Mesenchymal stem cell (in vitro differentiated cells and primary cell): ENCODE data around the gene TRIM37.

Experiments used
- DNase-seq: peaks from one replicate; pipeline ENCODE4 v3.0.0-alpha.2; 2013
- H2AFZ ChIP-seq: one replicate; pipeline ENCODE4 v1.6.1; 2013; ENCODE audit warnings: low read depth, mild to moderate bottlenecking, control low read depth, inconsistent platforms, low read length, moderate library complexity
- H2AK5ac ChIP-seq: 2 replicates; pipeline ENCODE4 v1.6.1; 2013; ENCODE audit warnings: low read length, moderate library complexity, mild to moderate bottlenecking, inconsistent platforms; ENCODE audit not compliant: severe bottlenecking
- H2BK120ac ChIP-seq: one replicate; pipeline ENCODE4 v1.6.1; 2013; ENCODE audit warnings: low read depth, mild to moderate bottlenecking, inconsistent platforms, low read length, moderate library complexity
- H2BK12ac ChIP-seq, 2 experiments: one replicate each; pipeline ENCODE4 v1.6.1; 2013; ENCODE audit warnings: inconsistent platforms in 2 of 2, low read length in 2 of 2, mild to moderate bottlenecking in 2 of 2, moderate library complexity in 2 of 2, control low read depth in 1 of 2
- H2BK15ac ChIP-seq: one replicate; pipeline ENCODE4 v1.6.1; 2013; ENCODE audit warnings: mild to moderate bottlenecking, low read depth, inconsistent platforms; ENCODE audit not compliant: poor library complexity, severe bottlenecking
- H2BK5ac ChIP-seq: 2 replicates; pipeline ENCODE4 v1.6.1; 2013; ENCODE audit warnings: low read depth, mild to moderate bottlenecking, low read length, control low read depth, inconsistent platforms; ENCODE audit not compliant: poor library complexity, severe bottlenecking
- H3K14ac ChIP-seq, 2 experiments: one replicate each; pipeline ENCODE4 v1.6.1; 2013; ENCODE audit warnings: inconsistent platforms in 2 of 2, low read length in 2 of 2, control low read depth in 1 of 2, mild to moderate bottlenecking in 1 of 2, moderate library complexity in 1 of 2
- H3K18ac ChIP-seq, 2 experiments: one replicate each; pipeline ENCODE4 v1.6.1; 2013; ENCODE audit warnings: inconsistent platforms in 2 of 2, low read length in 2 of 2, control low read depth in 1 of 2, low read depth in 1 of 2, mild to moderate bottlenecking in 1 of 2
- H3K23ac ChIP-seq, 2 experiments: one replicate each; pipeline ENCODE4 v1.6.1; 2013; ENCODE audit warnings: inconsistent platforms in 2 of 2, low read length in 2 of 2, mild to moderate bottlenecking in 2 of 2, moderate library complexity in 2 of 2, control low read depth in 1 of 2
- H3K27ac ChIP-seq: 2 replicates; pipeline ENCODE4 v1.5.1; 2013; ENCODE audit warnings: mild to moderate bottlenecking, moderate library complexity, low read length, control low read depth, inconsistent platforms; ENCODE audit not compliant: poor library complexity, severe bottlenecking
- H3K27me3 ChIP-seq, 2 experiments: 2 replicates each; pipeline versions ENCODE4 v1.6.1 to v1.7.0; 2013; ENCODE audit warnings: low read length in 2 of 2, mild to moderate bottlenecking in 2 of 2, moderate library complexity in 2 of 2, control low read depth in 1 of 2, inconsistent platforms in 1 of 2; ENCODE audit not compliant: control insufficient read depth in 1 of 2, insufficient read depth in 1 of 2
- H3K36me3 ChIP-seq, 2 experiments: 2 replicates each; pipeline versions ENCODE4 v1.6.1 to v1.7.0; 2013; ENCODE audit warnings: low read length in 2 of 2, control low read depth in 1 of 2, inconsistent platforms in 1 of 2, low read depth in 1 of 2, mild to moderate bottlenecking in 1 of 2; ENCODE audit not compliant: insufficient read depth in 2 of 2, control insufficient read depth in 1 of 2
- H3K4ac ChIP-seq, 2 experiments: one replicate each; pipeline ENCODE4 v1.6.1; 2013; ENCODE audit warnings: inconsistent platforms in 2 of 2, low read length in 2 of 2, mild to moderate bottlenecking in 2 of 2, moderate library complexity in 2 of 2, control low read depth in 1 of 2, low read depth in 1 of 2
- H3K4me1 ChIP-seq: 2 replicates; pipeline ENCODE4 v1.6.1; 2013; ENCODE audit warnings: low read depth, low read length, control low read depth; ENCODE audit not compliant: control insufficient read depth, insufficient read depth
- H3K4me2 ChIP-seq: 2 replicates; pipeline ENCODE4 v1.6.1; 2013; ENCODE audit warnings: low read length, mild to moderate bottlenecking, inconsistent platforms; ENCODE audit not compliant: poor library complexity, severe bottlenecking
- H3K4me3 ChIP-seq, 2 experiments: 2 replicates each; pipeline versions ENCODE4 v1.5.1 to v1.7.0; 2013; ENCODE audit warnings: low read length in 2 of 2, mild to moderate bottlenecking in 2 of 2, control low read depth in 1 of 2, low read depth in 1 of 2; ENCODE audit not compliant: insufficient read depth in 1 of 2
- H3K79me1 ChIP-seq: replicated peaks from 2 replicates; pipeline ENCODE4 v1.6.1; 2013; ENCODE audit warnings: mild to moderate bottlenecking, control low read depth, low read length, inconsistent platforms; ENCODE audit not compliant: poor library complexity, severe bottlenecking
- H3K9ac ChIP-seq: 2 replicates; pipeline ENCODE4 v1.7.0; 2013; ENCODE audit warnings: mild to moderate bottlenecking, low read length, moderate library complexity
- H3K9me3 ChIP-seq: 2 replicates; pipeline ENCODE4 v1.7.0; 2013; ENCODE audit warnings: mild to moderate bottlenecking, low read length; ENCODE audit not compliant: control insufficient read depth
- H4K8ac ChIP-seq: one replicate; pipeline ENCODE4 v1.6.1; 2013; ENCODE audit warnings: inconsistent platforms, mild to moderate bottlenecking, low read length, moderate library complexity
- H4K91ac ChIP-seq: one replicate; pipeline ENCODE4 v1.6.1; 2013; ENCODE audit warnings: mild to moderate bottlenecking, low read length, inconsistent platforms
- WGBS: methylation state at CpG from one replicate; pipeline ENCODE4 v1.1.7; 2013; ENCODE audit warnings: mixed read lengths; 5-methylcytosine and 5-hydroxymethylcytosine counted together

Gene TRIM37

DNA sequence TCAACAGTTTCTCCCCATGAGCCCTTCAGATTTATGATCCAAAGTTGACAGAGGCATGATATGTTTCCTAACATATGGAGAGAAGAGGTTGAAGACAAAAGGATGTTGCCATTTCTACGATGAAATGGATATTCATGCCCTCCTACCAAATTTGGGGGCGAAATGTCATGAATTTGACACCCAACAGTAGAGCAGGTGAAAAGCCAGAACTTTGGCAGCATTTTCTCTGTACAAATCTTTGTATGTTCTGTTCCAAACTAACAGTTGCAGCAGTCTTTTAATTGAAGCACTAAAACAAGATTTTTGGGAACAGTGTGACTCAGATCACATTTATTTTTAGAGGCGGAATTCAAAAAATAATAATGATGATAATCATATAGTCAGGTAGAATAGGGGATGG lies 130.1 kb downstream of the TRIM37 start:
- Histone ChIP-seq H2BK15ac (no peak overlapping the region), H3K36me3 (no peaks in the 10 kb centered on the region), H3K27ac (no peak overlapping the region), H3K9ac (no peak overlapping the region), H4K91ac (no peak overlapping the region), H2BK120ac (no peak overlapping the region), H3K79me1 (no peaks in the 10 kb centered on the region), H3K18ac (no peak overlapping the region), H3K4me2 (no peak overlapping the region), H2BK12ac (no peak overlapping the region), H2AFZ (no peak overlapping the region), H3K4ac (no peak overlapping the region), H3K27me3 (no peaks in the 10 kb centered on the region), H2AK5ac (no peak overlapping the region), H3K9me3 (no peaks in the 10 kb centered on the region), H3K14ac (no peak overlapping the region), H3K4me1 (no peaks in the 10 kb centered on the region), H3K4me3 (no peak overlapping the region), H2BK5ac (no peak overlapping the region), H4K8ac (no peak overlapping the region), H3K23ac (no peak overlapping the region)
- 76% methylated on average over 3 of the region's 3 CpGs for WGBS
- no peak for DNase-seq

DNA sequence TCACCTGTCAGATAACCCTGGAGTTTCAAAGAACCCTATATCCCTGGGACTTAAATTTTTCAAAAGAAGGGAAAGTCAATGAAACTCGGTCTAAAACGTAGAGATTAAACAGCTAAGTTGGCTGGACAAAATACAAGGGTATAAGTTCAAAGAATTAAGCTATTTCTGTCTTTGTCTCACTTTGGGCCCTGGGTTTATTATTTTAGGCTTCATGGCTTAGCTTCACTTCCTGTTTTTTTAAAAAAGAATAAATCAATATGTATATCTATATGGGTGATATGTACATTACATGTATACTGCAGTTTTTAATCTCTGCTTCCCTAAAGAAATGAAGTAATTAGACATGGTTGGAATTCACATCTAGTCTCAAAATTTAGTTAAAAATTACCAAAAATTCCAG lies 132.3 kb downstream of the TRIM37 start:
- no peak overlapping the region for H2BK120ac ChIP-seq
- H3K36me3 ChIP-seq, result no peaks in the 10 kb centered on the region
- no peak overlapping the region for H4K91ac ChIP-seq
- H2BK12ac ChIP-seq, result no peak overlapping the region
- no peak overlapping the region for H3K4ac ChIP-seq
- H3K79me1 ChIP-seq, result no peaks in the 10 kb centered on the region
- H3K14ac ChIP-seq, result no peak overlapping the region
- H2BK15ac ChIP-seq, result no peak overlapping the region
- no peaks in the 10 kb centered on the region for H3K4me1 ChIP-seq
- WGBS, result 86% methylated on average over 2 of the region's 2 CpGs
- no peaks in the 10 kb centered on the region for H3K27me3 ChIP-seq
- H3K9me3 ChIP-seq, result no peaks in the 10 kb centered on the region
- no peak overlapping the region for H3K18ac ChIP-seq
- H3K4me2 ChIP-seq, result no peak overlapping the region
- H2AFZ ChIP-seq, result no peak overlapping the region
- no peak overlapping the region for H3K27ac ChIP-seq
- no peak overlapping the region for H2BK5ac ChIP-seq
- H3K23ac ChIP-seq, result no peak overlapping the region
- H2AK5ac ChIP-seq, result no peak overlapping the region
- no peak for DNase-seq
- H3K9ac ChIP-seq, result no peak overlapping the region
- no peak overlapping the region for H3K4me3 ChIP-seq
- H4K8ac ChIP-seq, result no peak overlapping the region

DNA sequence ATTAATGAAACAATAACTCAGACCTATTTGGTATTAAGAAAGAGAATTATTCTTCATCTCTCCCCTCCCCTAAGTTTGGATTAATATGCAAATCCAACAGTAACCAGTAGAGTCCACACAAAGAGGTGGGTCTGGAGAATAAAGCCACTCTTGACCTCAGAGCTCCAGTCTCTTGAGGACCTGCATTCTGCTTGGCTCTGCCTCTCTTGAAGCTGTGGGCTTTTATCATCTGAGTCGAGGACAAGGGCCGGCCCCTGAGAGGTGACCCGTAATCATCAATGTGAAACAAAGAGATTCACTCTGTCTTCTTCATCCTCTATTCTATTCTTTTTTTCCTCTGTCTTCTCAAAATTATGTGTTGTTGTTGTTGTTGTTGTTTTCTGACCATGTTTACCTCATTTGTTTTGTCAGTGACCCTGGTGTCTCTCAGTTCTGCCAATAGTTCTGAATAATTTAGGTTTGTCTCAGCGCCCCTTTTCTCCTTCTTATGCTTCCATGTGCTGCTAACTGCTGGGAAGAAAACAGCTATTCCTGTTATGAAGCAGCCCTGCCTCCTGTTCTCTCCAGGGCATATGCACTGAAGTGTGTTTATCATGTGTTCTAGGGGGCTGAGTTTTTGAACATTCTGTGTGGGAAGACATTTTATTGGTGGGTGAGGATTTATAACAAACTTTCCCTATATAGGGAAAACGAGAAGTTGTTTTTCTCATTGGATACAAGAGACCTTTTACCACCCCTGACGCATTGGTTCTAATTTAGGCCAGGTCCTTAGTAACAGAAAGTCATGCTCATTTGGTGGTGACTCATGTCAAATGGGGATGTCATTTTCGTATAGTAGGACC lies 135.8 kb downstream of the TRIM37 start:
- Histone ChIP-seq H3K18ac (no peak overlapping the region), H4K8ac (no peak overlapping the region), H3K4me1 (no peaks in the 10 kb centered on the region), H3K4ac (no peak overlapping the region), H2BK12ac (no peak overlapping the region), H3K27me3 (no peaks in the 10 kb centered on the region), H3K79me1 (no peaks in the 10 kb centered on the region), H2AFZ (no peak overlapping the region), H2AK5ac (no peak overlapping the region), H3K4me3 (no peak overlapping the region), H2BK5ac (no peak overlapping the region), H3K14ac (no peak overlapping the region), H3K9me3 (no peaks in the 10 kb centered on the region), H4K91ac (no peak overlapping the region), H2BK120ac (no peak overlapping the region), H3K23ac (no peak overlapping the region), H3K9ac (no peak overlapping the region), H2BK15ac (no peak overlapping the region), H3K4me2 (no peak overlapping the region), H3K36me3 (no peaks in the 10 kb centered on the region), H3K27ac (no peak overlapping the region)
- 88% methylated on average over 4 of the region's 7 CpGs for WGBS
- no peak for DNase-seq

DNA sequence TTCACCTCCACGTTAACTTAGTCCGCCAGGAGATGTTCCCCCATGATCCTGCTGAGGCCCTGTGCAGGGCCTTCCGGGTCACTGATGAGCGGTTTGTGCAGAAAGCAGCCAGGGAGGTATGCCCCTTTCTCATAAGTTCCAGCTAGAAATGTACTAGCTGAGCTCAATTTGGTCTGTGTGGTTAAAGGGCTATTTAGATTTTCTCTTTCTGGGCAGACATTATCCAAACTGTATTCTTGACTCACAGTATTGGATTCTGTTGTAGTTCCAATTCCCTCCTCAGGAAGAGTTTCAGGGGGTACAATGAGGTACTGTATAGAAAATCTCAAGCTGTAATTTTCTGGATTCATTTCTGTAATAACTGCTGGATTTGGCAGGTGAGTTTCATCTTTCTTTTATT lies 137.1 kb downstream of the TRIM37 start:
- DNase-seq, result no peak
- Histone ChIP-seq H3K18ac (no peak overlapping the region), H4K8ac (no peak overlapping the region), H3K27ac (no peak overlapping the region), H3K79me1 (no peaks in the 10 kb centered on the region), H3K9ac (no peak overlapping the region), H2AFZ (no peak overlapping the region), H2BK12ac (no peak overlapping the region), H3K4ac (no peak overlapping the region), H3K4me2 (no peak overlapping the region), H3K23ac (no peak overlapping the region), H2BK5ac (no peak overlapping the region), H3K4me3 (no peak overlapping the region), H4K91ac (no peak overlapping the region), H2BK120ac (no peak overlapping the region), H3K36me3 (no peaks in the 10 kb centered on the region), H2AK5ac (no peak overlapping the region), H3K4me1 (no peaks in the 10 kb centered on the region), H2BK15ac (no peak overlapping the region), H3K14ac (no peak overlapping the region), H3K9me3 (no peaks in the 10 kb centered on the region), H3K27me3 (no peaks in the 10 kb centered on the region)
- WGBS, result 100% methylated on average over 4 of the region's 4 CpGs
